ENCODE results near the gene DNHD1.

DNA sequence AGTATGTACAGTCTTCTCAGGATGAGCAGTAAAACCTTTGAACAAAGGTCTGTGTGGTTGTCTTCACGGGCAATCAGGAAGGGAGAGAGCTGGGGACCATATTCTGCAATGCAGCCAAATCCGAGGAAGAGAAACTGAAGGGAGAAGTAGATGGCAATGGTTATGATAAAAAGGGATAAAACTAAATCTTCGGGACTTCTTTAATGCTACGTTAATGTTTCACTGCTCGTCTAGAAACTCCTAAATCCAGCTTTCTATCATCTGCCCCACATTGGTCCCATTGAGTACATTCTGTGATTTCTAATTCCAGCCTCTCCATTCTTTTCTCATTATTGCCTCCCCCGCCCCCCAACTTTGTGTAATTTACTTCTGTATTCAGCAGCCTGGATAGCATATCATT, 14.1 kb upstream of the DNHD1 start:
- TF ChIP-seq, protein P1, sequence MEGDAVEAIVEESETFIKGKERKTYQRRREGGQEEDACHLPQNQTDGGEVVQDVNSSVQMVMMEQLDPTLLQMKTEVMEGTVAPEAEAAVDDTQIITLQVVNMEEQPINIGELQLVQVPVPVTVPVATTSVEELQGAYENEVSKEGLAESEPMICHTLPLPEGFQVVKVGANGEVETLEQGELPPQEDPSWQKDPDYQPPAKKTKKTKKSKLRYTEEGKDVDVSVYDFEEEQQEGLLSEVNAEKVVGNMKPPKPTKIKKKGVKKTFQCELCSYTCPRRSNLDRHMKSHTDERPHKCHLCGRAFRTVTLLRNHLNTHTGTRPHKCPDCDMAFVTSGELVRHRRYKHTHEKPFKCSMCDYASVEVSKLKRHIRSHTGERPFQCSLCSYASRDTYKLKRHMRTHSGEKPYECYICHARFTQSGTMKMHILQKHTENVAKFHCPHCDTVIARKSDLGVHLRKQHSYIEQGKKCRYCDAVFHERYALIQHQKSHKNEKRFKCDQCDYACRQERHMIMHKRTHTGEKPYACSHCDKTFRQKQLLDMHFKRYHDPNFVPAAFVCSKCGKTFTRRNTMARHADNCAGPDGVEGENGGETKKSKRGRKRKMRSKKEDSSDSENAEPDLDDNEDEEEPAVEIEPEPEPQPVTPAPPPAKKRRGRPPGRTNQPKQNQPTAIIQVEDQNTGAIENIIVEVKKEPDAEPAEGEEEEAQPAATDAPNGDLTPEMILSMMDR (IDR thresholded peaks at IDR 0.05) = no peak
- no peak for TF ChIP-seq EZH2 (IDR thresholded peaks at IDR 0.05)

Data from neural progenitor cell (in vitro differentiated cells).